Nephron (organoid): Measurements from ENCODE around the gene ATP8A2.

Experiments
- H3K27ac Mint-ChIP-seq, 3 experiments: 2 replicates each; pipeline ENCODE4 v1.8.0; 2020; ENCODE audit warnings: mixed read lengths in 3 of 3, mild to moderate bottlenecking in 2 of 3, moderate library complexity in 1 of 3
- H3K27me3 Mint-ChIP-seq: 2 replicates; pipeline ENCODE4 v1.8.0; 2021; ENCODE audit warnings: low read depth, mild to moderate bottlenecking, moderate library complexity, mixed read lengths
- H3K36me3 Mint-ChIP-seq: 2 replicates; pipeline ENCODE4 v1.8.0; 2020; ENCODE audit warnings: low read depth, mixed read lengths
- H3K4me1 Mint-ChIP-seq: 2 replicates; pipeline ENCODE4 v1.8.0; 2020; ENCODE audit warnings: mixed read lengths
- H3K4me3 Mint-ChIP-seq, 3 experiments: 2 replicates each; pipeline ENCODE4 v1.8.0; 2020; ENCODE audit warnings: mild to moderate bottlenecking in 3 of 3, mixed read lengths in 3 of 3, moderate library complexity in 2 of 3
- H3K9me3 Mint-ChIP-seq: 2 replicates; pipeline ENCODE4 v1.8.0; 2020; ENCODE audit warnings: mixed read lengths
- CTCF ChIP-seq, 3 experiments: fragments of 200-600 bp; sonication (generic); IDR thresholded peaks; one replicate each; pipeline ENCODE4 v1.5.0; 2021; ENCODE audit warnings: antibody characterized with exemption in 3 of 3; ENCODE audit not compliant: unreplicated experiment in 3 of 3

Gene ATP8A2

GRCh38 chr13:25881136-25881926 lies 509.6 kb downstream of the ATP8A2 start:
- H3K9me3 Mint-ChIP-seq = no peaks in the 10 kb centered on the region

GRCh38 chr13:25881971-25882451 lies 510.2 kb downstream of the ATP8A2 start:
- peak overlapping the region; percentile 27 to 55 (median 49) for H3K4me3 Mint-ChIP-seq
- no peak for TF ChIP-seq CTCF (IDR thresholded peaks at IDR 0.05; ENCODE audit: unreplicated experiment in 3 of 3)
- peak overlapping the region; percentile 65 to 85 (median 77) for H3K27ac Mint-ChIP-seq
- H3K27me3 Mint-ChIP-seq = no peaks in the 10 kb centered on the region
- H3K4me1 Mint-ChIP-seq = peaks cover 60% of the 10 kb centered on the region
- H3K36me3 Mint-ChIP-seq = no peaks in the 10 kb centered on the region
- H3K9me3 Mint-ChIP-seq = no peaks in the 10 kb centered on the region

More at GRCh38 chr13:25881136-25881926, 509.6 kb downstream of the ATP8A2 start:
- H3K4me3 Mint-ChIP-seq = peak overlapping the region; percentile 27 to 55 (median 49)
- peaks cover 55% of the 10 kb centered on the region for H3K4me1 Mint-ChIP-seq
- H3K27ac Mint-ChIP-seq = peak overlapping the region; percentile 65 to 85 (median 77)
- no peaks in the 10 kb centered on the region for H3K36me3 Mint-ChIP-seq
- no peaks in the 10 kb centered on the region for H3K27me3 Mint-ChIP-seq
- no peak for TF ChIP-seq CTCF (IDR thresholded peaks at IDR 0.05; ENCODE audit: unreplicated experiment in 3 of 3)

GRCh38 chr13:25882466-25883357 lies 510.9 kb downstream of the ATP8A2 start:
- Mint-ChIP-seq H3K4me1 (peaks cover 55% of the 10 kb centered on the region), H3K36me3 (no peaks in the 10 kb centered on the region), H3K27ac (peak overlapping the region; percentile 65 to 85 (median 77)), H3K4me3 (peak overlapping the region; percentile 27 to 55 (median 49)), H3K9me3 (no peaks in the 10 kb centered on the region), H3K27me3 (no peaks in the 10 kb centered on the region)
- no peak for TF ChIP-seq CTCF (IDR thresholded peaks at IDR 0.05; ENCODE audit: unreplicated experiment in 3 of 3)

- Mint-ChIP-seq H3K9me3 (no peaks in the 10 kb centered on the region), H3K4me1 (peaks cover 55% of the 10 kb centered on the region), H3K4me3 (no peak overlapping the region), H3K36me3 (no peaks in the 10 kb centered on the region), H3K27ac (peak overlapping the region in 2 of 3 experiments; percentile 25 to 32), H3K27me3 (no peaks in the 10 kb centered on the region)
- no peak for TF ChIP-seq CTCF (IDR thresholded peaks at IDR 0.05; ENCODE audit: unreplicated experiment in 3 of 3)
These were observed 513.6 kb downstream of the ATP8A2 start for GRCh38 chr13:25885418-25885817.

- peaks cover 49% of the 10 kb centered on the region for H3K4me1 Mint-ChIP-seq
- H3K9me3 Mint-ChIP-seq = no peaks in the 10 kb centered on the region
- H3K27ac Mint-ChIP-seq = peak overlapping the region in 1 of 3 experiments; percentile 20
- H3K36me3 Mint-ChIP-seq = no peaks in the 10 kb centered on the region
- no peak overlapping the region for H3K4me3 Mint-ChIP-seq
- TF ChIP-seq CTCF (IDR thresholded peaks at IDR 0.05; ENCODE audit: unreplicated experiment in 3 of 3) = no peak
- no peaks in the 10 kb centered on the region for H3K27me3 Mint-ChIP-seq
These were observed 514.9 kb downstream of the ATP8A2 start for GRCh38 chr13:25886438-25887214.
